ENCODE results near the gene ANO10. TPM values are rescaled to one million over a fixed set of nuclear protein-coding genes. Genes with fewer than 3 reads are reported as not detected.

ANO10 gene
- total RNA-seq, 1 donor from 2014 or later: 24.8 TPM

GRCh38 chr3:43344520-43344919 lies 277.3 kb downstream of the ANO10 start:
- no peak for ATAC-seq

GRCh38 chr3:43343815-43344214 lies 278.0 kb downstream of the ANO10 start:
- ATAC-seq: no peak

- ATAC-seq: no peak
These were observed 278.6 kb downstream of the ANO10 start for GRCh38 chr3:43343185-43343584.

- no peak for ATAC-seq
These were observed 280.0 kb downstream of the ANO10 start for GRCh38 chr3:43341788-43342187.

GRCh38 chr3:43340403-43340802 lies 281.4 kb downstream of the ANO10 start:
- ATAC-seq: no peak

- ATAC-seq: no peak
These were observed 283.5 kb downstream of the ANO10 start for GRCh38 chr3:43338295-43338694.

- no peak for ATAC-seq
These were observed 286.0 kb downstream of the ANO10 start for GRCh38 chr3:43335799-43336198.

- ATAC-seq: no peak
These were observed 286.8 kb downstream of the ANO10 start for GRCh38 chr3:43334976-43335375.

- ATAC-seq: no peak
These were observed 290.4 kb downstream of the ANO10 start for GRCh38 chr3:43331381-43331780.

GRCh38 chr3:43330981-43331380 lies 290.8 kb downstream of the ANO10 start:
- ATAC-seq: no peak

- ATAC-seq: no peak
These were observed 293.2 kb downstream of the ANO10 start for GRCh38 chr3:43328653-43329052.

GRCh38 chr3:43327582-43327979 lies 294.2 kb downstream of the ANO10 start:
- ATAC-seq: no peak

- ATAC-seq: no peak
These were observed 294.8 kb downstream of the ANO10 start for GRCh38 chr3:43326891-43327581.

- no peak for ATAC-seq
These were observed 298.3 kb downstream of the ANO10 start for GRCh38 chr3:43323541-43323940.

- ATAC-seq: no peak
These were observed 301.5 kb downstream of the ANO10 start for GRCh38 chr3:43320288-43320687.

GRCh38 chr3:43319794-43320193 lies 302.0 kb downstream of the ANO10 start:
- ATAC-seq: no peak

- no peak for ATAC-seq
These were observed 302.4 kb downstream of the ANO10 start for GRCh38 chr3:43319376-43319775.

- peak; percentile 31 for ATAC-seq
These were observed 304.1 kb downstream of the ANO10 start for GRCh38 chr3:43317461-43318316.

- no peak for ATAC-seq
These were observed 304.9 kb downstream of the ANO10 start for GRCh38 chr3:43316783-43317460.

Data from esophagus mucosa (tissue), 1 donor.